ENCODE results near the gene TRANK1. TPM values are rescaled to one million over a fixed set of nuclear protein-coding genes. Genes with fewer than 3 reads are reported as not detected.

TRANK1 gene
- total and polyA plus RNA-seq, 2 donors from 2014 or later, result 1.2 to 21.4 TPM

- peaks cover 0 to 6% (median 2%) of the 10 kb centered on the region in 3 donors for H3K36me3 ChIP-seq (ENCODE audit: control insufficient read depth in 2 of 3, insufficient read depth in 3 of 3, low read length in 3 of 3)
- no peaks in the 10 kb centered on the region for H3K9me3 ChIP-seq (ENCODE audit: control insufficient read depth in 2 of 3, insufficient read depth in 1 of 3, low read length in 3 of 3)
- H3K27me3 ChIP-seq (ENCODE audit: control insufficient read depth, insufficient read depth, low read length), result no peaks in the 10 kb centered on the region
- H3K27ac ChIP-seq (ENCODE audit: low read depth in 2 of 2, low read length in 2 of 2), result no peak overlapping the region
- no peak overlapping the region for H3K9ac ChIP-seq (ENCODE audit: low read length in 3 of 3)
- FAIRE-seq, result no peak
- intact Hi-C loops (cut with DNase I), result no loop called here
- no peak overlapping the region for H3K4me3 ChIP-seq (ENCODE audit: low read length in 3 of 3)
- TF ChIP-seq CTCF (IDR thresholded peaks at IDR 0.05; ENCODE audit: borderline replicate concordance, extremely low read depth, insufficient read depth), result no peak
- DNase-seq, result no peak
- H3K4me1 ChIP-seq (ENCODE audit: control insufficient read depth in 2 of 3, insufficient read depth in 2 of 3, low read depth in 1 of 3, low read length in 3 of 3), result no peaks in the 10 kb centered on the region
These were observed 117.7 kb downstream of the TRANK1 start for GRCh38 chr3:36827133-36827532.

- no peak overlapping the region for H3K27ac ChIP-seq (ENCODE audit: low read depth in 2 of 2, low read length in 2 of 2)
- no peak overlapping the region for H3K9ac ChIP-seq (ENCODE audit: low read length in 3 of 3)
- TF ChIP-seq CTCF (IDR thresholded peaks at IDR 0.05; ENCODE audit: borderline replicate concordance, extremely low read depth, insufficient read depth), result no peak
- no peaks in the 10 kb centered on the region for H3K4me1 ChIP-seq (ENCODE audit: control insufficient read depth in 2 of 3, insufficient read depth in 2 of 3, low read depth in 1 of 3, low read length in 3 of 3)
- DNase-seq, result no peak
- H3K27me3 ChIP-seq (ENCODE audit: control insufficient read depth, insufficient read depth, low read length), result no peaks in the 10 kb centered on the region
- no peaks in the 10 kb centered on the region for H3K9me3 ChIP-seq (ENCODE audit: control insufficient read depth in 2 of 3, insufficient read depth in 1 of 3, low read length in 3 of 3)
- no peak for FAIRE-seq
- H3K4me3 ChIP-seq (ENCODE audit: low read length in 3 of 3), result no peak overlapping the region
- intact Hi-C loops (cut with DNase I), result no loop called here
- H3K36me3 ChIP-seq (ENCODE audit: control insufficient read depth in 2 of 3, insufficient read depth in 3 of 3, low read length in 3 of 3), result peaks cover 0 to 2% (median 0%) of the 10 kb centered on the region in 3 donors
These were observed 118.6 kb downstream of the TRANK1 start for GRCh38 chr3:36826240-36826639.

DNA sequence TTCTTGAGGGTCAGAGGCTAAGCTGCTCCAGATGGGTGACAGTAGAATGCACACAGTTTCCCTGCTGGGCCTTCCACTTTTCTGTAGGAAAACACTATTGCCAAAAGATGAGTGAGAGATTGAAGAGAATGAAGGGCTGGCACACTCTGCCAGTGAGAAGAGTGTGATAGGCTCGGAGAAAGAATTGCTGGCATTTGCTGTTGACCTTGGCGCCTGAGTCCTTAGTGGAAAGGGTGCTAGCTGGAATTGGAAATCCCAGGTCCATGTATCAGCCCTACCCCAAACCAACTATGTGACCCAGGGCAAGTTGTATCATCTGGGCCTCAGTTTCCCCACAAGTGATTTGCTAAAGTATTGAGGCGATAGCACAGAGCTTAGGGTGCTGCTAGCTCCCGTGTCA lies 120.4 kb downstream of the TRANK1 start:
- H3K27ac ChIP-seq (ENCODE audit: low read depth in 2 of 2, low read length in 2 of 2), result no peak overlapping the region
- TF ChIP-seq CTCF (IDR thresholded peaks at IDR 0.05; ENCODE audit: borderline replicate concordance, extremely low read depth, insufficient read depth), result no peak
- intact Hi-C loops (cut with DNase I), result no loop called here
- H3K4me3 ChIP-seq (ENCODE audit: low read length in 3 of 3), result no peak overlapping the region
- H3K27me3 ChIP-seq (ENCODE audit: control insufficient read depth, insufficient read depth, low read length), result no peaks in the 10 kb centered on the region
- H3K4me1 ChIP-seq (ENCODE audit: control insufficient read depth in 2 of 3, insufficient read depth in 2 of 3, low read depth in 1 of 3, low read length in 3 of 3), result no peaks in the 10 kb centered on the region
- H3K9me3 ChIP-seq (ENCODE audit: control insufficient read depth in 2 of 3, insufficient read depth in 1 of 3, low read length in 3 of 3), result no peaks in the 10 kb centered on the region
- DNase-seq, result no peak
- H3K9ac ChIP-seq (ENCODE audit: low read length in 3 of 3), result no peak overlapping the region
- peaks cover 0 to 2% (median 0%) of the 10 kb centered on the region in 3 donors for H3K36me3 ChIP-seq (ENCODE audit: control insufficient read depth in 2 of 3, insufficient read depth in 3 of 3, low read length in 3 of 3)
- FAIRE-seq, result no peak

- TF ChIP-seq CTCF (IDR thresholded peaks at IDR 0.05; ENCODE audit: borderline replicate concordance, extremely low read depth, insufficient read depth), result no peak
- Histone ChIP-seq H3K27ac (ENCODE audit: low read depth in 2 of 2, low read length in 2 of 2) (no peak overlapping the region), H3K9me3 (ENCODE audit: control insufficient read depth in 2 of 3, insufficient read depth in 1 of 3, low read length in 3 of 3) (no peaks in the 10 kb centered on the region), H3K4me3 (ENCODE audit: low read length in 3 of 3) (no peak overlapping the region), H3K4me1 (ENCODE audit: control insufficient read depth in 2 of 3, insufficient read depth in 2 of 3, low read depth in 1 of 3, low read length in 3 of 3) (no peaks in the 10 kb centered on the region), H3K9ac (ENCODE audit: low read length in 3 of 3) (no peak overlapping the region), H3K27me3 (ENCODE audit: control insufficient read depth, insufficient read depth, low read length) (no peaks in the 10 kb centered on the region), H3K36me3 (ENCODE audit: control insufficient read depth in 2 of 3, insufficient read depth in 3 of 3, low read length in 3 of 3) (no peaks in the 10 kb centered on the region)
- FAIRE-seq, result no peak
- intact Hi-C loops (cut with DNase I), result no loop called here
- no peak for DNase-seq
These were observed 121.0 kb downstream of the TRANK1 start for GRCh38 chr3:36823806-36824205.
